Right atrium auricular region (tissue), 2 donors: Measurements from ENCODE around the gene ANKS4B. TPM values are rescaled to one million over a fixed set of nuclear protein-coding genes. Genes with fewer than 3 reads are reported as not detected.

Experiments used
- DNase-seq: peaks from one replicate; pipeline ENCODE4 v3.0.0-alpha.2; 2019; ENCODE audit warnings: low spot score
- H3K27ac ChIP-seq, 2 donors: fragments of 200-600 bp; sonication (generic); 1 replicate in 1 of 2; 2 replicates in 1 of 2; pipeline ENCODE4 v1.5.1; 2016 to 2019
- H3K27me3 ChIP-seq, 2 donors: fragments of 200-600 bp; sonication (generic); one replicate each; pipeline versions ENCODE4 v1.5.1 to v1.6.0; 2017 to 2019
- H3K36me3 ChIP-seq: fragments of 200-600 bp; sonication (generic); one replicate; pipeline ENCODE4 v1.5.1; 2016
- H3K4me1 ChIP-seq, 2 donors: fragments of 200-600 bp; sonication (generic); one replicate each; pipeline versions ENCODE4 v1.5.1 to v1.6.0; 2017 to 2019
- H3K4me3 ChIP-seq, 2 donors: fragments of 200-600 bp; sonication (generic); 1 replicate in 1 of 2; 2 replicates in 1 of 2; pipeline ENCODE4 v1.5.1; 2017 to 2019; ENCODE audit warnings: mild to moderate bottlenecking in 1 of 2, moderate library complexity in 1 of 2
- H3K9me3 ChIP-seq, 2 donors: fragments of 200-600 bp; sonication (generic); one replicate each; pipeline ENCODE4 v1.5.1; 2019
- total RNA-seq, 2 donors: library from RNA; depleted of rRNA; stranded (reverse); fragments of >200 nt; gene quantifications; one replicate each; pipeline ENCODE4 v1.1.0, GENCODE V29; 2016
- TF ChIP-seq, protein P1 (sequence below), 2 donors: fragments of 200-600 bp; sonication (generic); IDR thresholded peaks; one replicate each; pipeline ENCODE4 v1.5.1; 2019; ENCODE audit warnings: antibody characterized with exemption in 2 of 2

ANKS4B gene
- total RNA-seq, 2 donors from 2014 or later, result not detected

DNA sequence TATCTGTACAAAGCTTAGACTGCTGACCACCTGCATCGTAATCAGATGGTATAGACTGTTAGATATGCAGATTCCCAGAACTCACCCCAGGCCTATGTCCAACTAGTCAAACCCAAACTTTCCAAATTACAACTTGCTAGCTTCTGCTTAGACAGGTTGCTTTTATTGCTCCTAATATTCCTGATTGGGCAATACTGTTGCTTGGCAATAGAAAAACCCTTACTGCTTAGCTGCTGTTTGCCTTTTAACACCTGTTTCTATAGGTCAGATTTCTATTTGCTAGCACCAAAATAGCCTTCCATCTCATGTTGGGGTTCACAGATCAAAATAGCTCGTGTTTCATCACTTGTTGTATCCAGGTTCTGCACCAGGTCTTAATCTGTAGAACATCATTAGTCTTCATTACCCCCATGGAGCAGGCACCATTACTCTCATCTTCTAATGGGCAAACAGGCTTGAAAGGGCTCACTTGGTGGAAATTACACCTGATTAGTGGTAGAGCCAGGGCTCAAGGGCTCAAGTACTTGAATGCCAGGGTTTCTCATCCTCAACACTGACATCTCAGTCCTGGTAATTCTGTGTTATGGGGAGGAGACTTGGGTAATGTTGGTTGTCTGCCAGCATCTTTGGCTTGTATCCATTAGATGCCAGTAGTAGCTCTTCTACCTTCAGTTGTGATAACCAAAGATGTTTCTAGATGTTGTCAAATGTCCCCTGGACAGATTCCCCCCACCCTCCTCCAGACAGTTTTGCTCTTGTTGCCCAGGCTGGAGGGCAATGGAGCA, 24.9 kb upstream of the ANKS4B start:
- H3K4me1 ChIP-seq, result no peaks in the 10 kb centered on the region
- H3K36me3 ChIP-seq, result no peaks in the 10 kb centered on the region
- TF ChIP-seq, protein P1, sequence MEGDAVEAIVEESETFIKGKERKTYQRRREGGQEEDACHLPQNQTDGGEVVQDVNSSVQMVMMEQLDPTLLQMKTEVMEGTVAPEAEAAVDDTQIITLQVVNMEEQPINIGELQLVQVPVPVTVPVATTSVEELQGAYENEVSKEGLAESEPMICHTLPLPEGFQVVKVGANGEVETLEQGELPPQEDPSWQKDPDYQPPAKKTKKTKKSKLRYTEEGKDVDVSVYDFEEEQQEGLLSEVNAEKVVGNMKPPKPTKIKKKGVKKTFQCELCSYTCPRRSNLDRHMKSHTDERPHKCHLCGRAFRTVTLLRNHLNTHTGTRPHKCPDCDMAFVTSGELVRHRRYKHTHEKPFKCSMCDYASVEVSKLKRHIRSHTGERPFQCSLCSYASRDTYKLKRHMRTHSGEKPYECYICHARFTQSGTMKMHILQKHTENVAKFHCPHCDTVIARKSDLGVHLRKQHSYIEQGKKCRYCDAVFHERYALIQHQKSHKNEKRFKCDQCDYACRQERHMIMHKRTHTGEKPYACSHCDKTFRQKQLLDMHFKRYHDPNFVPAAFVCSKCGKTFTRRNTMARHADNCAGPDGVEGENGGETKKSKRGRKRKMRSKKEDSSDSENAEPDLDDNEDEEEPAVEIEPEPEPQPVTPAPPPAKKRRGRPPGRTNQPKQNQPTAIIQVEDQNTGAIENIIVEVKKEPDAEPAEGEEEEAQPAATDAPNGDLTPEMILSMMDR (IDR thresholded peaks at IDR 0.05), result no peak
- no peak overlapping the region for H3K27ac ChIP-seq
- no peaks in the 10 kb centered on the region for H3K9me3 ChIP-seq
- no peak overlapping the region for H3K4me3 ChIP-seq
- DNase-seq, result no peak
- H3K27me3 ChIP-seq, result no peaks in the 10 kb centered on the region

DNA sequence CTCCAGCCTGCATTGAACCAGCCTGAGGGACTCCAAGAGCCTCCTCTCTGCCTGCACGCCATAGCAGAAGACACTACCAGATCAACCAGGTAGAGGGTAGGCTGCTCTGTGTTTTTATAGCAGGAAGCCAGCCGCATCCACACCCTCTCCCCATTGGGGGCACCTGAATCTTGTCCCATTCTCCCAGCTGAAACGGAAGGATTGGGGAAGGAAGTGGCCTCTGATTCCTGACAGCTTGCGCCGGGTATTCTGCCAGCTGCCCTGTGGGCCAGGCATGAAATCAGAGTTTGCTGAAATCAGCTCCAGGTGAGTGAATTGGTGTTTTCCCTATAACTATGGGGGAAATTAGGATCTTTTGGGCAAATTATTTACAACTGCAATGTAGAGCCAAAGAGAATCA, 22.0 kb upstream of the ANKS4B start, which contains the start of gene ZP2:
Gene ZP2 (minus strand): TSS at position 89 of the 400 bp plus-strand sequence. CDS start 27 bp downstream, at position 62.
- no peak within 1 kb of the TSS for H3K4me3 ChIP-seq

DNA sequence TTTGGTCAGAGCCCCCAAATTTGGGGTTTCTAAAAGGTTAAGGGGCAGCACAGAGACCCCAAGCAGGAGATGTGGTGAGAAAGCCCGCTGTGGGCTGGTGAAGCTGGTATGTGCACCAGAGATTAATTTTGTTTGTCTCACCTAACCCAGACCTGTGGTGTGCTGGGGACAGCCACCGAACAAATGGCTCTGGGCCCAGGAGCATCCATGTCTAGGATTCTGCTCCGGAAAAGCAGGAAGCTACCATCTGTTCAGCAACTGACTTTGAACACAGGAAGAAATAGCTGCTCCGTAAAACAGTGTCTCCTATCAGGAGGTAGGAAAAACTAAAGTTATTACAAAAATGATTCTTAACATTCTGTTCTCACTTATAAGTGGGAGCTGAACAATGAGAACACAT, 19.4 kb upstream of the ANKS4B start:
- DNase-seq, result no peak
- TF ChIP-seq, protein P1 (IDR thresholded peaks at IDR 0.05), result no peak
- no peak overlapping the region for H3K4me3 ChIP-seq
- no peaks in the 10 kb centered on the region for H3K9me3 ChIP-seq
- H3K27ac ChIP-seq, result no peak overlapping the region
- no peaks in the 10 kb centered on the region for H3K27me3 ChIP-seq
- no peaks in the 10 kb centered on the region for H3K36me3 ChIP-seq
- no peaks in the 10 kb centered on the region for H3K4me1 ChIP-seq

More for the DNA sequence above, 22.0 kb upstream of the ANKS4B start, which contains the start of gene ZP2:
- Histone ChIP-seq H3K4me1 (no peaks in the 10 kb centered on the region), H3K27ac (no peak within 1 kb of the TSS), H3K9me3 (no peaks in the 10 kb centered on the region), H3K36me3 (no peaks in the 10 kb centered on the region), H3K27me3 (no peaks in the 10 kb centered on the region)
- DNase-seq, result no peak
- TF ChIP-seq, protein P1 (IDR thresholded peaks at IDR 0.05), result no peak

DNA sequence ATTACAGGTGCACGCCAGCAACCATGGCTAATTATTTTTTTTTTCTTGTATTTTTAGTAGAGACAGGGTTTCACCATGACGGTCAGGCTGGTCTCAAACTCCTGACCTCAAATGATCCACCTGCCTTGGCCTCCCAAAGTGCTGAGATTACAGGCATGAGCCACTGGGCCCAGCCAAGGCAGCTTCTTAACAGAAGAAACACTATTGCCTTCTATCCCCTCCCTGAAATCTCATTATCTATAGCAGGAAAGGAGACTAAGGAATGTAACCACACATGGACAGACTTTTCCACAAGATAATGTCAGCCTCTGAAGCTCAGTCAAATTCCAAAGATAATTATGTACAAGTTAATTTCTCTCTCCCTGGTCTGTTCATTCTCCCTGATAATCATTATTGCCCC, 16.4 kb upstream of the ANKS4B start:
- no peak for DNase-seq
- TF ChIP-seq, protein P1 (IDR thresholded peaks at IDR 0.05), result no peak
- H3K4me3 ChIP-seq, result no peak overlapping the region
- no peaks in the 10 kb centered on the region for H3K27me3 ChIP-seq
- no peaks in the 10 kb centered on the region for H3K9me3 ChIP-seq
- no peaks in the 10 kb centered on the region for H3K36me3 ChIP-seq
- H3K27ac ChIP-seq, result no peak overlapping the region
- H3K4me1 ChIP-seq, result no peaks in the 10 kb centered on the region

DNA sequence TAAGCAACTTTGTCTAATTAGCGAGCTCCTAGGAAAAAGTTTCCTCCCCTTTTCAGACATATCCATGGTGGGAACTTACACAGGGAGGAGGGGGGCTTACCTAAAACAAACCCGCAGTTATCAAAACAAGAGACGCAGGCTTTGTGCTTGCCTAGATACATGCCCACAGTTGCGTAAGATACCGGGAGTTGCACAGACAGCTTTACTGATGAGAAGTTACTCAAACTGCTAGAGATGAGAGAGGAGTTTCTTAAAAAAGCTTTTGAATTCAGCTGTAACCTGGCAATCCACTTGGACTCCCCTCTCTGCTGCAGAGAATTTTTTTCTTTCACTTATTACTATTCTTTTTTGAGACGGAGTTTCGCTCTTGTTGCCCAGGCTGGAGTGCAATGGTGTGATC, 15.3 kb upstream of the ANKS4B start:
- H3K27me3 ChIP-seq, result no peaks in the 10 kb centered on the region
- no peaks in the 10 kb centered on the region for H3K36me3 ChIP-seq
- H3K4me1 ChIP-seq, result no peaks in the 10 kb centered on the region
- no peak for DNase-seq
- no peak overlapping the region for H3K4me3 ChIP-seq
- H3K9me3 ChIP-seq, result no peaks in the 10 kb centered on the region
- TF ChIP-seq, protein P1 (IDR thresholded peaks at IDR 0.05), result no peak
- H3K27ac ChIP-seq, result no peak overlapping the region
